ENCODE measurements around the gene MMD2.

MMD2 gene

GRCh38 chr7:4959306-4959705 is 319 bp upstream of the MMD2 start:
- DNase-seq (ENCODE audit: low read depth) = no peak

GRCh38 chr7:4957847-4958476 is 1.0 kb downstream of the MMD2 start:
- no peak for DNase-seq (ENCODE audit: low read depth)

GRCh38 chr7:4951903-4952636 is 6.9 kb downstream of the MMD2 start:
- no peak for DNase-seq (ENCODE audit: low read depth)

GRCh38 chr7:4951304-4951703 is 7.7 kb downstream of the MMD2 start:
- no peak for DNase-seq (ENCODE audit: low read depth)

GRCh38 chr7:4948402-4948801 is 10.6 kb downstream of the MMD2 start:
- no peak for DNase-seq (ENCODE audit: low read depth)

GRCh38 chr7:4945949-4946348 is 13.0 kb downstream of the MMD2 start:
- no peak for DNase-seq (ENCODE audit: low read depth)

GRCh38 chr7:4944939-4945338 is 14.0 kb downstream of the MMD2 start:
- DNase-seq (ENCODE audit: low read depth) = no peak

- no peak for DNase-seq (ENCODE audit: low read depth)
Observed at GRCh38 chr7:4943297-4943696, 15.7 kb downstream of the MMD2 start.

- DNase-seq (ENCODE audit: low read depth) = no peak
Observed at GRCh38 chr7:4939971-4940728, 18.8 kb downstream of the MMD2 start.

GRCh38 chr7:4937411-4937810 is 21.6 kb downstream of the MMD2 start:
- no peak for DNase-seq (ENCODE audit: low read depth)

- DNase-seq (ENCODE audit: low read depth) = no peak
Observed at GRCh38 chr7:4934419-4935025, 24.5 kb downstream of the MMD2 start.

- DNase-seq (ENCODE audit: low read depth) = no peak
Observed at GRCh38 chr7:4931943-4932342, 27.0 kb downstream of the MMD2 start.

GRCh38 chr7:4929005-4929404 is 30.0 kb downstream of the MMD2 start:
- DNase-seq (ENCODE audit: low read depth) = no peak

GRCh38 chr7:4928445-4928844 is 30.5 kb downstream of the MMD2 start:
- no peak for DNase-seq (ENCODE audit: low read depth)

- no peak for DNase-seq (ENCODE audit: low read depth)
Observed at GRCh38 chr7:4919969-4920766, 38.8 kb downstream of the MMD2 start.

- DNase-seq (ENCODE audit: low read depth) = no peak
Observed at GRCh38 chr7:4916113-4916512, 42.9 kb downstream of the MMD2 start.

- no peak for DNase-seq (ENCODE audit: low read depth)
Observed at GRCh38 chr7:4911111-4911828, 47.7 kb downstream of the MMD2 start.

- no peak for DNase-seq (ENCODE audit: low read depth)
Observed at GRCh38 chr7:4906682-4907081, 52.3 kb downstream of the MMD2 start.

- no peak for DNase-seq (ENCODE audit: low read depth)
Observed at GRCh38 chr7:4905171-4905570, 53.8 kb downstream of the MMD2 start.

GRCh38 chr7:4904346-4904745 is 54.6 kb downstream of the MMD2 start:
- DNase-seq (ENCODE audit: low read depth) = no peak

- no peak for DNase-seq (ENCODE audit: low read depth)
Observed at GRCh38 chr7:4895766-4896165, 63.2 kb downstream of the MMD2 start.

Data from stimulated activated CD8-positive, alpha-beta memory T cell treated with anti-CD3 and anti-CD28 coated beads, Interleukin-15, amount 100 ng/mL, for 24 hours (primary cell).